ENCODE measurements around the gene NTRK2.

NTRK2 gene

GRCh38 chr9:84669288-84670137 lies at the start of gene NTRK2:
TSS of gene NTRK2 (plus strand) at chr9:84669729. CDS start at chr9:84670749, 1,020 bp downstream.
- DNase-seq, result peak; percentile 68

- no peak for DNase-seq
Observed at GRCh38 chr9:84620338-84620737, 49.2 kb upstream of the NTRK2 start.

DNA sequence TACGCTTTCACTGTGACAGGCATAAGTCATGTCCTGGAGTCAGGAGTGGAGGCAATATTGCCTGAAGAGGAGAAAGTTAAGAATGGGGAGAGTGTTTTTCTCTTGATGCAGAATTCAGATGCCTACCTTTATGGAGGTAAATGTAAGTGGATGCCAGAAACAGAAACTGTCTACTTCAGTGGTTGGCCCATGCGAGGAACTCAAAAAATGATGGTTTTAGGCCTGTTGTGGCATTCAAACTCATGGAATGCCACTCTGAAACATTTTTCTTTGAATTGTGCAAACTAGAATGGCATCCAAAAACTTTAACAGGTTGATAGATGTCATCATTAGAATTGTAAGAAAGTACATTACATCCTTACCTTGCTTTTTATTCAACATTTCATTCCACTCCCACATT lies 47.7 kb upstream of the NTRK2 start:
- DNase-seq, result no peak

DNA sequence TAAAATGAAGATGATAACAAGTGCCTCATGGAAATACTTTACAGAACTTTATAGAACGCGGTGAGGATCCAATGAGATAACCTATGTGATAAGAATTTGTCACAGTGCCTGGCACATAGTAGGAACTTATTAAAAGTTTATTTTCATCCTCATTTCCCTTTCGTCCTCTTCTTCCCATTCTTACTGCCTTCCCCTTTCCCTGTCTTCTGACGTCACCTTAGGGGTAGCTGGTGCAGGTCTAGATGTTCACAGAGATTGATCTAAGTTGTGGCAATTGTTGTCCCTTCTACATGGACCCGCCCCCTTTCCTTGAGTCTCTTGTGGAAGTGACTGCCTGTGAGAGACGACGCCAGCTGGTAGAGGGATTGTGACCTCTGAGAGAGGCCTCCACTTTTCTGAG lies 46.5 kb upstream of the NTRK2 start:
- DNase-seq, result no peak

DNA sequence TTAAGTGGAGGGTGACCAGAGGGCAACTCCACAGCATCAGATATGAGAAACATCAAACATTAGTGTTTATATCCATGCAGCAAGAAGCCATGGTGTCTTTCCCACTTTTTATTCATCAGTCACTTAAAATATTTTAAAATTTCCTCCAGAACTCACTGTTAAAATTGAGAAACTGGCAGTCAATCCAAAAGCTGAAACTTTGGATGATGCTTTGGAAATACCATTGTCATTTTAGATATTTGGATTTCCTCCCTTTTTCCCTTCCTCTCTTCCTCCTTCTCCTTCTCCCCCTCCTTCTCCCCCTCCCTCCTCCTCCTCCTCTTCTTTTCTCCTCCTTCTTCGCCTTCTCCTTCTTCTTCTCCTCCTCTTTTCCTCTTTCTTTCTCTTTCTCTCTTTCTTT lies 33.1 kb upstream of the NTRK2 start:
- no peak for DNase-seq

DNA sequence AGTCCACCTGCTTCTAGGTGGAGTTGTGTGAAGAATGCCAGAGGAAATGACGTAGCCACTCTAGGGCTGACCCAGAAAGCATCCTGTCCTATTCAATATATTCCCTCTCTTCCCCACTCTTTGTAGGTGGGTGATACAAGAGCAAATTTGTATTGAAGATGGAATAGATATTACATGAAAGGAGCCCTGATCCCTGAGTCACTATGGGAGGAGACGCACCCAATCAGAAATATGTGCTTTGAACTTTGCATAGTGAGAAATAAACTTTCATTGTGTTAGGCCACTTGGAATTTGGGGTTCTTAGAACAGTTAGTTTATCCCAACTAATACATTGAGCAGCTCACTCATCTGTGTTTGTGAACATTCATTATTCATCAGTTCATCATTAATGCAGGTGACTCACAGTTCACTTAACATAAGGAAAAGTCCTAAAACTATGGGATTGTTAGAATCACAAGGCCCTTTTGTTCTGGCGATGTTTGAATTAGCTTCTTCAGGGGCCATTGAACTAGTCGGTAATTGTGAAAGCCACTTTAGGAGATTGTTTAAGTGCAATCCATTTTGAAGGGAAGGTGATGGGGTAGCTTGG lies 26.9 kb upstream of the NTRK2 start:
- DNase-seq, result no peak

DNA sequence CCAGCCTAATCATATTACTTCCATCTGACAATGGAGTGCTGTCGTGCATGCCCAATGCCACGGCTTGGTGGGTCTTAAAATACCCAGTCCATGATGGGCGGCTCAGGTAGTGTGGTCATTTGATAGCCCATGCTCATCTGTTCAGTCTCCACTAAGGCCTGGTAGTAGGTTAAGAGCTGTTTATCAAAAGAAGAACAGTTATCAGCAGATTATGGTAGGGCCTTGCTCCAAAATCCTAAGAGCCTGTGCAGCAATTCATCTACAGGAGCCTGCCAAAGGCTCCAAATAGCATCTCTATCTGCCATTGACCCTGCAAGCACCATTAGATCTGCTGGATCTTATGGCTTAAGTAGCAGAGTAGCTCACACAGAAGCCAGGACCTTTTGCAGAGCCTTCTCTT lies 21.8 kb upstream of the NTRK2 start:
- no peak for DNase-seq

- DNase-seq, result no peak
Observed at GRCh38 chr9:84652496-84653120, 16.9 kb upstream of the NTRK2 start.

- peak; percentile 54 for DNase-seq
Observed at GRCh38 chr9:84655447-84655846, 14.1 kb upstream of the NTRK2 start.

DNA sequence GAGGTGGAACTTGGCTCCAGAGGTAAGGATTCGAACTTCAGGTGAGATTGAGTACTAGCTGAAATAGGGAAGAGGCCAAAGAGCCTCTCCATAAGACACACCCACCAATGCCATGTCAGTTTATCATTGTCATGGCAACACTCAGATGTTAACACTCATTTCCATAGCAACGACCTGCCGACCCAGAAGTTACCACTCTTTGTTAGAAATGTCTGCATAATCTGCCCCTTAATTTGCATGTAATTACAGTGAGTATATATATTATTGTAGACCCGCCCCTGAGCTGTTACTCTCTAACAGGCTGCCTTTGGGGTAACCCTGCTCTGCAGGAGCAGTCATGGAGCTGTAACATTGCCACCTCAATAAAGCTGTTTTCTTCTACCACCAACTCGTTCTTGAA lies 10.2 kb upstream of the NTRK2 start:
- no peak for DNase-seq

- no peak for DNase-seq
Observed at GRCh38 chr9:84659773-84660172, 9.8 kb upstream of the NTRK2 start.

- DNase-seq, result no peak
Observed at GRCh38 chr9:84667571-84668195, 1.8 kb upstream of the NTRK2 start.

DNA sequence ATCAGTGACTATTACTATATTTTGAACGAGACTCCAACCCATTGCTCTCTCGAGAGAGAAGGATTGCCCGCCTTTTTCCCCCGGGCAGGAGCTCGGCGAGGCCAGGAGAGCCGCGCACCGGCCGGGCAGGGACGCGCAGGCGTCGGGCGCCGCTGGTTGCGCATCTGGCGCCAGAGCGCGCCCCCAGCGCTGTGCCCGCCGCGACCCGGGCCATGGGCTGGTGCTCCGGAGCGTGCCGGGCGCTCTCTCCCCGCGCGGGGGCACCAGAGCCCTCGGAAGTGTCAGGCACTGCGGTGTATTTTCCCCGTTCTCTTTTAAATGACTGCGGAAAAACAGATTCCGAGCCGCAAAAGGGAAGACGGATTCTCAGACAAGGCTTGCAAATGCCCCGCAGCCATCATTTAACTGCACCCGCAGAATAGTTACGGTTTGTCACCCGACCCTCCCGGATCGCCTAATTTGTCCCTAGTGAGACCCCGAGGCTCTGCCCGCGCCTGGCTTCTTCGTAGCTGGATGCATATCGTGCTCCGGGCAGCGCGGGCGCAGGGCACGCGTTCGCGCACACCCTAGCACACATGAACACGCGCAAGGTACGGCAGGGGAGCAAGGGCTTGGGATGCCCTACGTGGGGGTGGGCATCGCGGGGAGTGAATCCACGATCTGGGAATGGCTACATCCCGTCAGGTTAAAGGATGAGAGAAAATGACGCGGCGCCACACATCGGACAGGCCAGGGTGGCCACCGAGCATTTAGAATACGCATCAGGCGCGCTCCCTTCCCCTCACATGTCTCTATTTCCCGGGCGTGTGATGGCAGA lies 1.1 kb upstream of the NTRK2 start:
- DNase-seq, result peak; percentile 92

GRCh38 chr9:84669013-84669287 lies 579 bp upstream of the NTRK2 start:
- no peak for DNase-seq

GRCh38 chr9:84670138-84671041 lies 861 bp downstream of the NTRK2 start:
- peak; percentile 64 for DNase-seq

GRCh38 chr9:84671586-84672521 lies 2.3 kb downstream of the NTRK2 start:
- peak; percentile 75 for DNase-seq

DNA sequence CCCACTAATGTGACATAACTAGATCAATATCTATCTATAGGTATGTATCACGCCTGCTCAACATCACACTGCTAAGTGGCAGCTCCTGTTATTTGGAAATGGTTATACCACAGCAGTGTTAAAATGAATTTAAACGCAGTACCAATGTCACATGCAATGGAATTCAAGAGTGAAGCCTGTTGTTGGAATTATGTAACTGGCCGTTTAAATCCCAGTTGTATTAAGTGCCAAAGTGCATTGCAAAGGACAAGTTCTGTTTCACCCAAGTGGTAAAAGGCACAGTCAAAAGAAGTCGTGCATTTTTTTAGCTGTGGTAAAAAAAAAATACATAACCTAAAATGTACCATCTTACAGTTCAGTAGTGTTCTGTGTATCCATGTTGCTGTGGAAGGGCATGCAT lies 4.3 kb downstream of the NTRK2 start:
- no peak for DNase-seq

- DNase-seq, result no peak
Observed at GRCh38 chr9:84677080-84677479, 7.6 kb downstream of the NTRK2 start.

GRCh38 chr9:84679571-84679970 lies 10.0 kb downstream of the NTRK2 start:
- DNase-seq, result no peak

DNA sequence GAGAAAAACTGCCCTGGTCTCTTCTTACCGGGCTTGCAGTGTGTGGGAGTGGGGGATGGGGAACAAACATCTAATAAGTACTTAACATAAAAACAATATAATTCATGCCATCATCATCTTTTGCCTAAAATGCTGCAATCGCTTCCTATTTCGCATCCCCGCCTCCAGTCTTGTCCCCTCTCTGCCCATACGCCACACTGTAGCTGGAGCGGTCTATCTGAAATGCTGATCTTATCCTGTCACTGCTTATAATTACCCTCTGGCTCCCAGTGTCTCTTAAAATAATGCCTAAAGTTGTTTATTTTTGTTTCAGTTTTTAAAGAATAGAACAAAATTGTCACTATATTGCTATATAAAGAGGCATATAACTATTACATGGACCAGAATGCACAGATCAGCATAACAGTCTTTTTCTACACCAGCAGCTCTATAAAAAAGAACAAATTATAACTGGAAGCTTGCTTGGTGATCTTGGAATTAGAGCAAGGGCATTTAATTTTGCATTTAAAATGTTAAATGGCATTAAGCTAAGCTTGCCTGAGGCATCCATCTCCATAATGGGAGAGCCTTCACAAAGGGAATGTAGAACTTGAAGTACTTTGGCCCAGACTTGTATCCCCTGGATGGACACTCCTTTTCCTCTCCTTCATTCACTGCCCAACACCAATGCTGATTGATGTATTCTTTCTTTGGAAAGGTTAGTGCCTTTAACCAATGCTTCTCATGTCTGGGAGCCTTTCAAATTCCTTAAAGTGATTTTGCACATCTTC lies 12.2 kb downstream of the NTRK2 start:
- DNase-seq, result no peak
